Measurements from ENCODE around the gene CLDN14. TPM values are rescaled to one million over a fixed set of nuclear protein-coding genes. Genes with fewer than 3 reads are reported as not detected.
"Not testable (repeated sequence)": the region's sequence is repeated elsewhere in the genome, so short reads cannot be mapped to it uniquely, and the experiment has no call there.

Gene CLDN14
- total RNA-seq, 1 experiment from 2014 or later: not detected

GRCh38 chr21:36477001-36477400 is 2.9 kb downstream of the CLDN14 start:
- Histone ChIP-seq H3K27ac (ENCODE audit: insufficient read length, low read depth, low read length) (no peak overlapping the region), H4K91ac (ENCODE audit: insufficient read length, low read depth, low read length) (no peak overlapping the region)
- peaks cover 5 to 6% of the 10 kb centered on the region in 2 experiments for H3K4me1 Mint-ChIP-seq

GRCh38 chr21:36476541-36476940 is 3.4 kb downstream of the CLDN14 start:
- not testable (repeated sequence) for H3K9ac ChIP-seq (ENCODE audit: extremely low read depth, insufficient read length, low read length); H3K27ac ChIP-seq (ENCODE audit: insufficient read length, low read depth, low read length); H3K27me3 ChIP-seq (ENCODE audit: insufficient read depth, low read length); H3K23me2 ChIP-seq (ENCODE audit: insufficient read length, low read depth, low read length, poor library complexity, severe bottlenecking); H2BK5ac ChIP-seq (ENCODE audit: insufficient read length, low read length); H2AK5ac ChIP-seq (ENCODE audit: insufficient read length, low read length); H2BK20ac ChIP-seq (ENCODE audit: low read depth, low read length, poor library complexity, severe bottlenecking); H3K79me2 ChIP-seq (ENCODE audit: insufficient read depth, low read length); H3T11ph ChIP-seq (ENCODE audit: low read length); H3K36me3 Mint-ChIP-seq (ENCODE audit: insufficient read depth in 1 of 3, low read depth in 3 of 3); H3K79me1 ChIP-seq (ENCODE audit: insufficient read depth, low read depth, low read length, poor library complexity, severe bottlenecking); H3K9me3 ChIP-seq (ENCODE audit: control insufficient read depth, low read depth, low read length); H4K91ac ChIP-seq (ENCODE audit: insufficient read length, low read depth, low read length); H3K27ac Mint-ChIP-seq; H2BK15ac ChIP-seq (ENCODE audit: low read depth, low read length); H4K20me1 ChIP-seq (ENCODE audit: control insufficient read depth, insufficient read depth, insufficient read length); H3K18ac ChIP-seq (ENCODE audit: insufficient read length, low read depth, low read length); H3K4me1 Mint-ChIP-seq; H3K4me1 ChIP-seq (ENCODE audit: insufficient read depth, low read length); H4K5ac ChIP-seq (ENCODE audit: insufficient read length, low read depth, low read length); H3K4me2 ChIP-seq (ENCODE audit: insufficient read depth, insufficient read length, low read length); H3K56ac ChIP-seq (ENCODE audit: insufficient read length, low read depth, low read length); H2AFZ ChIP-seq (ENCODE audit: low read length); H4K8ac ChIP-seq (replicated peaks; ENCODE audit: insufficient read length, low read depth, low read length); H2BK120ac ChIP-seq (ENCODE audit: low read depth, low read length, poor library complexity, severe bottlenecking); H3K14ac ChIP-seq (ENCODE audit: insufficient read depth, low read length); H3K23ac ChIP-seq (ENCODE audit: insufficient read length, low read depth, low read length); H2BK12ac ChIP-seq (ENCODE audit: insufficient read length, low read depth, low read length); DNase-seq; H3K9me3 Mint-ChIP-seq; H3K4me3 Mint-ChIP-seq; H3K4ac ChIP-seq (ENCODE audit: low read depth, low read length)
- H3K27me3 Mint-ChIP-seq (ENCODE audit: low read depth): peaks cover 11% of the 10 kb centered on the region
- WGBS (ENCODE audit: extremely low coverage, insufficient read length, low lambda C conversion rate): no CpG with 5 or more reads among the region's 5 CpGs

More at GRCh38 chr21:36477001-36477400, 2.9 kb downstream of the CLDN14 start:
- Histone ChIP-seq H4K5ac (ENCODE audit: insufficient read length, low read depth, low read length) (no peak overlapping the region), H2BK20ac (ENCODE audit: low read depth, low read length, poor library complexity, severe bottlenecking) (no peak overlapping the region), H3K9ac (ENCODE audit: extremely low read depth, insufficient read length, low read length) (no peak overlapping the region), H3K4ac (ENCODE audit: low read depth, low read length) (no peak overlapping the region), H2AFZ (ENCODE audit: low read length) (no peak overlapping the region), H4K8ac (replicated peaks; ENCODE audit: insufficient read length, low read depth, low read length) (no peak overlapping the region), H2AK5ac (ENCODE audit: insufficient read length, low read length) (no peak overlapping the region), H3K18ac (ENCODE audit: insufficient read length, low read depth, low read length) (no peak overlapping the region), H3K56ac (ENCODE audit: insufficient read length, low read depth, low read length) (no peak overlapping the region), H2BK15ac (ENCODE audit: low read depth, low read length) (no peak overlapping the region), H3K23me2 (ENCODE audit: insufficient read length, low read depth, low read length, poor library complexity, severe bottlenecking) (no peaks in the 10 kb centered on the region), H4K20me1 (ENCODE audit: control insufficient read depth, insufficient read depth, insufficient read length) (no peaks in the 10 kb centered on the region), H3K9me3 (ENCODE audit: control insufficient read depth, low read depth, low read length) (no peaks in the 10 kb centered on the region), H3K79me2 (ENCODE audit: insufficient read depth, low read length) (no peaks in the 10 kb centered on the region), H3T11ph (ENCODE audit: low read length) (no peak overlapping the region), H3K79me1 (ENCODE audit: insufficient read depth, low read depth, low read length, poor library complexity, severe bottlenecking) (no peaks in the 10 kb centered on the region), H3K14ac (ENCODE audit: insufficient read depth, low read length) (no peak overlapping the region), H2BK12ac (ENCODE audit: insufficient read length, low read depth, low read length) (no peak overlapping the region), H3K27me3 (ENCODE audit: insufficient read depth, low read length) (no peaks in the 10 kb centered on the region), H3K23ac (ENCODE audit: insufficient read length, low read depth, low read length) (no peak overlapping the region), H3K4me1 (ENCODE audit: insufficient read depth, low read length) (0 out of 2 replicates have a peak, but pooled peaks cover under 1% of the 10 kb centered on the region), H2BK120ac (ENCODE audit: low read depth, low read length, poor library complexity, severe bottlenecking) (no peak overlapping the region), H2BK5ac (ENCODE audit: insufficient read length, low read length) (no peak overlapping the region), H3K4me2 (ENCODE audit: insufficient read depth, insufficient read length, low read length) (no peak overlapping the region)
- DNase-seq: no peak
- H3K27me3 Mint-ChIP-seq (ENCODE audit: low read depth): peaks cover 11% of the 10 kb centered on the region
- no CpG with 5 or more reads among the region's 4 CpGs for WGBS (ENCODE audit: extremely low coverage, insufficient read length, low lambda C conversion rate)
- no peak overlapping the region for H3K27ac Mint-ChIP-seq
- peaks cover 0 to 3% (median 0%) of the 10 kb centered on the region in 3 experiments; a peak in 3 of 7 replicates for H3K36me3 Mint-ChIP-seq (ENCODE audit: insufficient read depth in 1 of 3, low read depth in 3 of 3)
- peaks cover 6 to 8% of the 10 kb centered on the region in 2 experiments; a peak in 4 of 5 replicates for H3K9me3 Mint-ChIP-seq
- no peak overlapping the region for H3K4me3 Mint-ChIP-seq
- TF ChIP-seq CTCF (conservative IDR thresholded peaks at IDR 0.05): no peak

All from H9 (cell line).